ENCODE data around the gene MIAT. TPM values are rescaled to one million over a fixed set of nuclear protein-coding genes. Genes with fewer than 3 reads are reported as not detected.

The MIAT gene
- total and polyA plus RNA-seq, 2 of the 4 experiments (the other 2 are of a cell fraction) = 0.54 to 0.65 TPM

GRCh38 chr22:26634189-26634588 is 23.2 kb upstream of the MIAT start:
- no peaks in the 10 kb centered on the region for H3K79me1 ChIP-seq (ENCODE audit: low read depth in 1 of 2, low read length in 2 of 2)
- intact Hi-C loops (cut with micrococcal nuclease) (no loop called here), dilution Hi-C loops (cut with HindIII; ENCODE audit: low sequenced_read_pairs, unreplicated experiment) (no loop called here), in situ Hi-C loops (cut with MboI; ENCODE audit: low sequenced_read_pairs) (no loop called here)
- H3K18ac ChIP-seq (ENCODE audit: low read depth, low read length) = no peak overlapping the region
- no peak overlapping the region for H2BK5ac ChIP-seq (ENCODE audit: low read depth, low read length, poor library complexity, severe bottlenecking)
- H3K4me2 ChIP-seq (ENCODE audit: low read depth, low read length) = no peak overlapping the region
- no peak overlapping the region for H3K27ac ChIP-seq (ENCODE audit: insufficient read depth, low read length)
- no CpG with 5 or more reads among the region's 3 CpGs for WGBS, 2 experiments (ENCODE audit: extremely low coverage in 2 of 2, insufficient read length in 1 of 2)
- no peaks in the 10 kb centered on the region for H3K9me3 ChIP-seq (ENCODE audit: control insufficient read depth, insufficient read depth, low read length)
- ChIA-PET POLR2A (ENCODE audit: unreplicated experiment) (no interaction called here), CTCF (no interaction called here)
- no peak overlapping the region for H3K14ac ChIP-seq (replicated peaks; ENCODE audit: low read depth, low read length)
- H2BK15ac ChIP-seq (ENCODE audit: low read depth, low read length) = no peak overlapping the region
- no peak for DNase-seq
- no peak overlapping the region for H3K23ac ChIP-seq (ENCODE audit: low read depth, low read length)
- H3K27me3 ChIP-seq (ENCODE audit: control insufficient read depth, insufficient read depth, low read length) = peaks cover 16% of the 10 kb centered on the region
- H2BK120ac ChIP-seq (ENCODE audit: low read depth, low read length) = no peak overlapping the region
- H4K20me1 ChIP-seq (ENCODE audit: insufficient read depth, low read length) = no peaks in the 10 kb centered on the region
- no peak overlapping the region for H2BK20ac ChIP-seq (ENCODE audit: low read depth, low read length)
- no peak overlapping the region for H2AFZ ChIP-seq (replicated peaks; ENCODE audit: low read length, poor library complexity)
- no peak overlapping the region for H4K5ac ChIP-seq (ENCODE audit: low read depth, low read length)
- H4K8ac ChIP-seq (ENCODE audit: low read depth in 2 of 2, low read length in 2 of 2) = no peak overlapping the region
- no peak overlapping the region for H3K9ac ChIP-seq (ENCODE audit: low read depth, low read length)
- no peak for ATAC-seq (ENCODE audit: low read depth)
- H3K4me1 ChIP-seq (ENCODE audit: control insufficient read depth, insufficient read depth, low read length) = no peaks in the 10 kb centered on the region
- BruUV-seq (replicated peaks) = no TSS peak
- H4K91ac ChIP-seq (ENCODE audit: insufficient read depth, low read depth, low read length) = no peak overlapping the region
- H3K36me3 ChIP-seq (ENCODE audit: control insufficient read depth, insufficient read depth, low read length) = no peaks in the 10 kb centered on the region
- H2AK9ac ChIP-seq (replicated peaks; ENCODE audit: low read depth, low read length, poor library complexity) = no peak overlapping the region
- H2AK5ac ChIP-seq (ENCODE audit: low read depth, low read length) = no peak overlapping the region
- H3K56ac ChIP-seq (ENCODE audit: extremely low read depth, insufficient read depth, low read length) = no peak overlapping the region
- no peaks in the 10 kb centered on the region for H3K9me1 ChIP-seq (ENCODE audit: insufficient read depth, low read length)
- no peak overlapping the region for H3K4me3 ChIP-seq (ENCODE audit: insufficient read depth, low read depth, low read length)
- TF ChIP-seq CTCF (conservative IDR thresholded peaks at IDR 0.05; ENCODE audit: low read depth, low read length) = no peak
- TF ChIP-seq CHD1 (IDR thresholded peaks at IDR 0.05; ENCODE audit: low read depth, low read length) = no peak
- TF ChIP-seq RAD21 (IDR thresholded peaks at IDR 0.05; ENCODE audit: low read length) = no peak
- TF ChIP-seq POLR2A (IDR thresholded peaks at IDR 0.05; ENCODE audit: low read depth, low read length) = no peak
- no peak for TF ChIP-seq NFE2L2 (IDR thresholded peaks at IDR 0.05; ENCODE audit: low read depth, low read length)
- no peak for TF ChIP-seq RFX5 (IDR thresholded peaks at IDR 0.05; ENCODE audit: low read depth, low read length)
- TF ChIP-seq SMC3 (IDR thresholded peaks at IDR 0.05; ENCODE audit: low read depth, low read length) = no peak
- TF ChIP-seq MXI1 (IDR thresholded peaks at IDR 0.05; ENCODE audit: borderline replicate concordance, low read depth, low read length) = no peak
- TF ChIP-seq FOS (IDR thresholded peaks at IDR 0.05; ENCODE audit: low read depth, low read length) = no peak
- no peak for TF ChIP-seq RCOR1 (IDR thresholded peaks at IDR 0.05; ENCODE audit: insufficient replicate concordance, low read length)
- TF ChIP-seq BHLHE40 (IDR thresholded peaks at IDR 0.05; ENCODE audit: low read depth, low read length) = no peak
- no peak for TF ChIP-seq USF2 (IDR thresholded peaks at IDR 0.05; ENCODE audit: low read depth, low read length)
- no peak for TF ChIP-seq MAFK (IDR thresholded peaks at IDR 0.05; ENCODE audit: low read depth, low read length)
- TF ChIP-seq CEBPB (IDR thresholded peaks at IDR 0.05; ENCODE audit: low read depth, low read length) = no peak
- no peak for TF ChIP-seq MAZ (IDR thresholded peaks at IDR 0.05; ENCODE audit: borderline replicate concordance, low read depth, low read length)
- TF ChIP-seq, protein P1, sequence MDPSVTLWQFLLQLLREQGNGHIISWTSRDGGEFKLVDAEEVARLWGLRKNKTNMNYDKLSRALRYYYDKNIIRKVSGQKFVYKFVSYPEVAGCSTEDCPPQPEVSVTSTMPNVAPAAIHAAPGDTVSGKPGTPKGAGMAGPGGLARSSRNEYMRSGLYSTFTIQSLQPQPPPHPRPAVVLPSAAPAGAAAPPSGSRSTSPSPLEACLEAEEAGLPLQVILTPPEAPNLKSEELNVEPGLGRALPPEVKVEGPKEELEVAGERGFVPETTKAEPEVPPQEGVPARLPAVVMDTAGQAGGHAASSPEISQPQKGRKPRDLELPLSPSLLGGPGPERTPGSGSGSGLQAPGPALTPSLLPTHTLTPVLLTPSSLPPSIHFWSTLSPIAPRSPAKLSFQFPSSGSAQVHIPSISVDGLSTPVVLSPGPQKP (IDR thresholded peaks at IDR 0.05; ENCODE audit: borderline replicate concordance, low read depth, low read length) = no peak
- no peak overlapping the region for H3K4ac ChIP-seq (ENCODE audit: low read depth, low read length)

Measured in IMR-90 (cell line).